ENCODE data around the gene APOD. TPM values are rescaled to one million over a fixed set of nuclear protein-coding genes. Genes with fewer than 3 reads are reported as not detected.

Gene APOD
- total and polyA plus RNA-seq, 9 of the 15 experiments (the other 6 are each of a cell fraction or from before 2014, with no cell fraction given): 0.18 to 0.50 (median 0.35) TPM; not detected in 1

- H3K27me3 ChIP-seq (ENCODE audit: control insufficient read depth in 2 of 2, insufficient read depth in 2 of 2, low read length in 2 of 2): peaks cover 15 to 36% of the 10 kb centered on the region in 2 experiments
- DNase-seq (ENCODE audit: extremely low read depth in 1 of 4, low spot score in 3 of 4) (peak in 2 of 4 experiments; percentile 23 to 43), FAIRE-seq (no peak), ATAC-seq (peak; percentile 73)
- no TSS peak for BruUV-seq (replicated peaks)
- no peaks in the 10 kb centered on the region for H4K20me1 ChIP-seq (replicated peaks; ENCODE audit: control insufficient read depth, insufficient read depth, low read length)
- POLR2A ChIA-PET: interaction anchor here (0.8 to 1.6 kb wide), 3 partner anchors 9 to 29 kb away, joined by 3 to 4 read pairs (median 4); partner anchors contain the start of genes APOD and PPP1R2
- H3K79me2 ChIP-seq (ENCODE audit: control insufficient read depth, insufficient read depth, low read length): no peaks in the 10 kb centered on the region
- no peaks in the 10 kb centered on the region for H3K9me1 ChIP-seq (ENCODE audit: control insufficient read depth, insufficient read depth, low read length)
- no peak overlapping the region for H3K4me2 ChIP-seq (ENCODE audit: insufficient read depth, low read length)
- TF ChIP-seq ARID3B (CRISPR knock-in tag; IDR thresholded peaks at IDR 0.05; ENCODE audit: borderline replicate concordance) (no peak), ZNF212 (CRISPR knock-in tag; IDR thresholded peaks at IDR 0.05) (no peak), OTX1 (CRISPR knock-in tag; IDR thresholded peaks at IDR 0.05) (0 out of 2 replicates have a peak, but pooled peaks have one; percentile 26), BHLHE40 (IDR thresholded peaks at IDR 0.05; ENCODE audit: low read length) (no peak), RCOR1 (IDR thresholded peaks at IDR 0.05; ENCODE audit: borderline replicate concordance in 1 of 2, low read depth in 2 of 2, low read length in 2 of 2) (0 out of 4 replicates have a peak, but pooled peaks of 1 of the 2 experiments have one; percentile 21), ZNF23 (CRISPR knock-in tag; IDR thresholded peaks at IDR 0.05) (peak; percentile 75; the same call in 1 of the 2 replicates), SMAD2 (IDR thresholded peaks at IDR 0.05; ENCODE audit: low read depth, low read length) (no peak), NFE2L1 (tag; IDR thresholded peaks at IDR 0.05; ENCODE audit: borderline replicate concordance, low read depth) (no peak)
- in situ Hi-C loops (cut with MboI) (no loop called here), intact Hi-C loops (cut with micrococcal nuclease) (no loop called here)
- H3K4me1 ChIP-seq (replicated peaks in 1 of 2; ENCODE audit: control insufficient read depth in 2 of 2, insufficient read depth in 2 of 2, low read length in 2 of 2): peaks cover 5 to 7% of the 10 kb centered on the region in 2 experiments; a peak in 4 of 5 replicates
- H3K27ac ChIP-seq (ENCODE audit: extremely low read depth, low read depth, low read length): no peak overlapping the region
- no peak overlapping the region for H2AFZ ChIP-seq (ENCODE audit: low read depth, low read length)
- no peaks in the 10 kb centered on the region for H3K9me3 ChIP-seq (replicated peaks; ENCODE audit: control insufficient read depth, insufficient read depth, low read depth, low read length)
- 5% methylated on average over 6 of the region's 6 CpGs for WGBS (ENCODE audit: insufficient coverage, low coverage, missing lambda C conversion rate)
- H3K36me3 ChIP-seq (ENCODE audit: control insufficient read depth, insufficient read depth, low read length): no peaks in the 10 kb centered on the region
- H3K9ac ChIP-seq (ENCODE audit: insufficient read depth in 1 of 2, low read depth in 2 of 2, low read length in 2 of 2): no peak overlapping the region
- CTCF ChIA-PET (ENCODE audit: low intra/inter-chr PET ratio): no interaction called here
- H3K4me3 ChIP-seq: no peak overlapping the region
These were observed 12.4 kb downstream of the APOD start for GRCh38 chr3:195571361-195571760.
